AG04450 (cell line): Measurements from ENCODE around the gene KCNA1. TPM values are rescaled to one million over a fixed set of nuclear protein-coding genes. Genes with fewer than 3 reads are reported as not detected.

Experiments
- CTCF ChIA-PET: fragments of 300-600, 350-600 bp; formaldehyde crosslinking; extraction: SDS; loops from one replicate; lab custom pipeline; 2022; ENCODE audit warnings: antibody characterized with exemption, inconsistent platforms; lab: Charles Lee
- POLR2A ChIA-PET: fragments of 350-600 bp; formaldehyde crosslinking; extraction: SDS; loops from one replicate; lab custom pipeline; 2021; ENCODE audit warnings: antibody characterized with exemption, inconsistent platforms; lab: Yijun Ruan, JAX
- DNase-seq: peaks from one replicate; pipeline ENCODE4 v3.0.0-alpha.2; 2011; ENCODE audit warnings: low read depth, low spot score
- H3K27ac ChIP-seq: one replicate; pipeline ENCODE4 v1.5.1; 2012; ENCODE audit warnings: low read depth, low read length, control low read depth
- H3K27me3 ChIP-seq: one replicate; pipeline ENCODE4 v1.6.0; 2012; ENCODE audit warnings: low read length; ENCODE audit not compliant: control insufficient read depth, insufficient read depth
- H3K4me3 ChIP-seq: 2 replicates; pipeline ENCODE4 v1.5.1; 2011; ENCODE audit warnings: mild to moderate bottlenecking, low read depth, low read length, control low read depth
- H3K9me3 ChIP-seq: 2 replicates; pipeline ENCODE4 v1.5.1; 2012; ENCODE audit warnings: low read length; ENCODE audit not compliant: control insufficient read depth, insufficient read depth
- CTCF ChIP-seq: IDR thresholded peaks from 2 replicates; pipeline ENCODE4 v1.5.1; 2011; ENCODE audit warnings: low read depth, low read length, control low read depth, inconsistent platforms
- polyA plus RNA-seq: library from polyadenylated mRNA; depleted of rRNA; stranded (reverse); fragments of >200 nt; gene quantifications from 2 replicates; pipeline ENCODE4 v1.2.3, GENCODE V29; 2011

The KCNA1 gene
- polyA plus RNA-seq, 1 experiment: not detected

GRCh38 chr12:4959381-4959780 is 49.7 kb downstream of the KCNA1 start:
- H3K27ac ChIP-seq: no peak overlapping the region
- POLR2A ChIA-PET: no interaction called here
- H3K4me3 ChIP-seq: no peak overlapping the region
- no peak for TF ChIP-seq CTCF
- CTCF ChIA-PET: interaction anchor here (0.5 to 1.2 kb wide), 2 partner anchors 103 to 104 kb away, joined by 3 read pairs; no protein-coding TSS in a partner anchor
- H3K9me3 ChIP-seq: no peaks in the 10 kb centered on the region; the same call in 1 of the 2 replicates
- peaks cover 4% of the 10 kb centered on the region for H3K27me3 ChIP-seq
- no peak for DNase-seq

- ChIA-PET CTCF (interaction anchor here (1.0 to 1.2 kb wide), 2 partner anchors 29 to 105 kb away, joined by 3 read pairs; no protein-coding TSS in a partner anchor), POLR2A (no interaction called here)
- peaks cover 6% of the 10 kb centered on the region for H3K27me3 ChIP-seq
- TF ChIP-seq CTCF: no peak
- H3K4me3 ChIP-seq: no peak overlapping the region
- no peak for DNase-seq
- no peaks in the 10 kb centered on the region; the same call in 1 of the 2 replicates for H3K9me3 ChIP-seq
- no peak overlapping the region for H3K27ac ChIP-seq
Measured at GRCh38 chr12:4960030-4960429, 50.3 kb downstream of the KCNA1 start.

- H3K27ac ChIP-seq: no peak overlapping the region
- POLR2A ChIA-PET: no interaction called here
- peaks cover 6% of the 10 kb centered on the region for H3K27me3 ChIP-seq
- DNase-seq: no peak
- CTCF ChIA-PET: interaction anchor here (1.0 kb wide), 1 partner anchor 30 kb away, joined by 3 read pairs; no protein-coding TSS in a partner anchor
- H3K4me3 ChIP-seq: no peak overlapping the region
- TF ChIP-seq CTCF: no peak
- H3K9me3 ChIP-seq: no peaks in the 10 kb centered on the region; the same call in 1 of the 2 replicates
Measured at GRCh38 chr12:4960547-4960946, 50.8 kb downstream of the KCNA1 start.

- H3K9me3 ChIP-seq: no peaks in the 10 kb centered on the region; the same call in 1 of the 2 replicates
Measured at GRCh38 chr12:4961311-4961710, 51.6 kb downstream of the KCNA1 start.

More at GRCh38 chr12:4961311-4961710, 51.6 kb downstream of the KCNA1 start:
- POLR2A ChIA-PET: no interaction called here
- CTCF ChIA-PET: no interaction called here
- Histone ChIP-seq H3K27me3 (peaks cover 6% of the 10 kb centered on the region), H3K27ac (no peak overlapping the region), H3K4me3 (no peak overlapping the region)
- no peak for TF ChIP-seq CTCF
- DNase-seq: no peak
